Adrenal gland (tissue), 12 donors: Measurements from ENCODE around the gene TM4SF20. TPM values are rescaled to one million over a fixed set of nuclear protein-coding genes. Genes with fewer than 3 reads are reported as not detected.

Experiments used
- DNase-seq, 7 donors: peaks; one replicate each; pipeline ENCODE4 v3.0.0-alpha.2; 2019 to 2020
- H3K27ac ChIP-seq, 5 donors: fragments of 200-600 bp; sonication (generic) in 4 of 5; 1 replicate in 3 of 5; 2 replicates in 2 of 5; pipeline versions ENCODE4 v1.5.1 to v1.8.0; 2016 to 2020; ENCODE audit warnings: mild to moderate bottlenecking in 1 of 5
- H3K27me3 ChIP-seq: fragments of 200-600 bp; 2 replicates; pipeline ENCODE4 v1.8.0; 2021
- H3K36me3 ChIP-seq, 2 donors: fragments of 200-600 bp; replicated peaks in 1 of 2; 1 replicate in 1 of 2; 2 replicates in 1 of 2; pipeline versions ENCODE4 v1.5.1 to v1.8.0; 2018 to 2022
- H3K4me1 ChIP-seq, 2 donors: fragments of 200-600 bp; replicated peaks in 1 of 2; 1 replicate in 1 of 2; 2 replicates in 1 of 2; pipeline versions ENCODE4 v1.5.1 to v1.8.0; 2018 to 2021
- H3K4me3 ChIP-seq, 4 donors: fragments of 200-600 bp; sonication (generic) in 3 of 4; one replicate each; pipeline ENCODE4 v1.5.1; 2016 to 2018
- H3K9me3 ChIP-seq, 3 donors: fragments of 200-600 bp; sonication (generic) in 1 of 3; replicated peaks in 1 of 3; 1 replicate in 2 of 3; 2 replicates in 1 of 3; pipeline versions ENCODE4 v1.5.1 to v1.8.0; 2016 to 2021
- CTCF ChIP-seq, 6 experiments: fragments of 450-650 bp in 4 of 6; fragments of 200-600 bp in 2 of 6; sonication (generic) in 1 of 6; IDR thresholded peaks; 1 replicate in 5 of 6; 2 replicates in 1 of 6; pipeline versions ENCODE4 v1.5.1 to v1.8.0; 2016 to 2021; ENCODE audit warnings: antibody characterized with exemption in 6 of 6, mild to moderate bottlenecking in 2 of 6, moderate library complexity in 1 of 6
- POLR2A ChIP-seq, 2 donors: fragments of 450-650 bp; IDR thresholded peaks; one replicate each; pipeline ENCODE4 v1.6.1; 2017; ENCODE audit warnings: antibody characterized with exemption in 2 of 2, mild to moderate bottlenecking in 2 of 2, moderate library complexity in 1 of 2
- WGBS, 4 donors: extraction: QIAGEN DNeasy Blood & Tissue Kit in 2 of 4; methylation state at CpG; one replicate each; pipeline versions ENCODE4 v1.1.5 to v1.1.7; 2013 to 2017; 5-methylcytosine and 5-hydroxymethylcytosine counted together
- intact Hi-C, 2 donors: fragments of 100-400 bp; cut with DNase I; formaldehyde crosslinking; loops; one replicate each; pipeline versions ENCODE4 v1.14.1 to v1.15.0; 2022 to 2023
- polyA plus RNA-seq, 3 donors: library from polyadenylated mRNA; stranded (reverse); fragments of 200-250 nt in 2 of 3; fragments of 350-450 nt in 1 of 3; fragmentation: Illumina TruSeq in 1 of 3; extraction: RNeasy Lipid Tissue Mini Kit (QIAGEN cat#74804) in 1 of 3; gene quantifications; one replicate each; pipeline ENCODE4 v1.2.3, GENCODE V29; 2013 to 2014
- total RNA-seq, 9 donors: library from RNA; depleted of rRNA in 4 of 9; stranded (reverse); fragments of >200 nt in 4 of 9; fragments of 120-200 nt in 1 of 9; fragmentation: NEBNext Ultra II Directional in 1 of 9; extraction: Animal tissue kit (Norgen Biotek cat#: 25700) in 1 of 9; gene quantifications; one replicate each; pipeline versions ENCODE4 v1.1.0 to v1.2.4, GENCODE V29; 2013 to 2023
- donor health status: healthy with polysubstance abuse.
- donor health status: Bipolar disorder and iron deficiency.
- donor health status: DM: yes; HTN: yes; CAD: no.
- donor health status: DM: no; HTN: no; CAD: no.
- donor health status: DM: no; HTN: no; CAD: no.
- donor health status: DM: yes; HTN: yes; CAD: no.

The TM4SF20 gene
- total and polyA plus RNA-seq, 12 donors, result 0.14 TPM; not detected in 11

DNA sequence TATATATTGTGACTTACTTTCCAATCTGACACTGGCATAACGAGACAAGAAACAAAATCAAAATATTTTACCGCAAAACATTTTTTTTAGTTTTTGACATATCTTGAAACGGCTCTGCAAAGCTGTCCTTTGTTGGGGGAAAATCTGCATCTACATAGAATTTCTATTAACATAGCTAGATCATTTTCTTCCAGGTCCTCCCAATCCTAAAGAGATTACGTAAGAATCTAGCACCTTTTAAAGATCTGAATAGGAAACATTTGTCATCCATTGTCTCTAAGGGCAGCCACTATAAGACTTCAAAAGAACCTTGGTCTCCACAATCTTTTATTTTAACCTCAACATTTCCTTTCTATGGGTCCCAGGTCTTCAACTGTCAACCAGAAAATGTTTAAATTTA lies 55.3 kb downstream of the TM4SF20 start:
- WGBS, 4 donors, result 95 to 99% (median 98%) methylated on average over 4 of the region's 4 CpGs
- Histone ChIP-seq H3K4me1 (peaks cover 0 to 23% of the 10 kb centered on the region in 2 donors), H3K9me3 (no peaks in the 10 kb centered on the region), H3K4me3 (no peak overlapping the region), H3K27me3 (no peaks in the 10 kb centered on the region), H3K36me3 (no peaks in the 10 kb centered on the region), H3K27ac (no peak overlapping the region)
- no peak for TF ChIP-seq CTCF (IDR thresholded peaks at IDR 0.05)
- TF ChIP-seq POLR2A (IDR thresholded peaks at IDR 0.05), result no peak
- intact Hi-C loops, result no loop called here
- DNase-seq, result no peak

- WGBS, 4 donors, result 83 to 96% (median 90%) methylated on average over 5 of the region's 5 CpGs
- H3K4me3 ChIP-seq, result no peak overlapping the region
- H3K27ac ChIP-seq, result no peak overlapping the region
- no peaks in the 10 kb centered on the region for H3K27me3 ChIP-seq
- H3K4me1 ChIP-seq, result peaks cover 0 to 20% of the 10 kb centered on the region in 2 donors
- no peak for DNase-seq
- no peaks in the 10 kb centered on the region for H3K9me3 ChIP-seq
- H3K36me3 ChIP-seq, result no peaks in the 10 kb centered on the region
- TF ChIP-seq CTCF (IDR thresholded peaks at IDR 0.05), result no peak
- TF ChIP-seq POLR2A (IDR thresholded peaks at IDR 0.05), result no peak
- intact Hi-C loops, result no loop called here
Observed at GRCh38 chr2:227322530-227323205, 56.4 kb downstream of the TM4SF20 start.

DNA sequence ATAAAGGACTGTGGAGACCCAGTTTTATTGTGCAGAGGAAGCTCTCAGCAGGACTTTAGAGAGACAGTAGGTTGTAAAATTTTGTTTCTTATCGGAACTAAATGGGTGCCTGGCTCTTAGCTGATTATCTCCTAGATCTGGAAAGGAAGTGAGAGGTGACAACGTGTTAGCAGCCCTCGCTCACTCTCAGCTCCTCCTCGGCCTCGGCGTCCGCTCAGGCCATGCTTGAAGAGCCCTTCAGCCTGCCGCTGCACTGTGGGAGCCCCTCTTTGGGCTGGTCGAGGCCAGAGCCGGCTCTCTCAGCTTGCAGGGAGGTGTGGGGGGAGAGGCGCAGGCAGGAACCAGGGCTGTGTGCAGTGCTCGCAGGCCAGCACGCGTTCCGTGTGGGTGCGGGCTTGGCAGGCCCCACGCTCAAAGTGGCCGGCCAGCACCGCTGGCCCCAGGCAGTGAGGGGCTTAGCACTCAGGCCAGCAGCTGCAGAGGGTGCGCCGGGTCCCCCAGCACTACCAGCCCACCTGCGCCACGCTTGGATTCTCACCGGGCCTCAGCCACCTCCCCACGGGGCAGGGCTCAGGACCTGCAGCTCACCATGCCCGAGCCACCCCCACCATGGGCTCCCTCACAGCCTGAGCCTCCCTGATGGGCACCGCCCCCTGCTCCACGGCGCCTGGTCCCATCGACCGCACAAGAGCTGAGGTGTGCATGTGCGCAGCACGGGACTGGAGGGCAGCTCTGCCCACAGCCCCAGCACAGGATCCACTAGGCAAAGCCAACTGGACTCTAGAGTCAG lies 58.6 kb downstream of the TM4SF20 start:
- no peak for DNase-seq
- Histone ChIP-seq H3K4me3 (no peak overlapping the region), H3K4me1 (peaks cover 0 to 4% of the 10 kb centered on the region in 2 donors), H3K27ac (no peak overlapping the region), H3K36me3 (no peaks in the 10 kb centered on the region), H3K27me3 (no peaks in the 10 kb centered on the region), H3K9me3 (no peaks in the 10 kb centered on the region)
- intact Hi-C loops, result no loop called here
- 92 to 93% (median 93%) methylated on average over 14 to 33 of the region's 33 CpGs for WGBS, 4 donors
- TF ChIP-seq POLR2A (IDR thresholded peaks at IDR 0.05), result no peak
- TF ChIP-seq CTCF (IDR thresholded peaks at IDR 0.05), result no peak

DNA sequence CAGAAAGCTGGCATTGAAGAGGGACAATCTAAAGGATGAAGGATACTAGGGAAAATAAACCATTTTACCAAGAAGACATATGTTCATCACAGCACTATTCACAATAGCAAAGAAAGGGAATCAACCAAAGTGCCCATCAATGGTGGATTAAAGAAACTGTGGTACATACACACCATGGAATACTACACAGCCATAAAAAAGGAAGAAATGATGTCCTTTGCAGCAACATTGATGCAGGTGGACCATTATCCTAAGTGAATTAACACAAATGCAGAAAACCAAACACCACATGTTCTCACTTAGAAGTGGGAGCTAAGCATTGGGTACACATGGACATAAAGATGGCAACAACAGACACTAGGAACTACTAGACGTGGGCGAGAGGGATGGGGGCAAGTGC lies 61.3 kb downstream of the TM4SF20 start:
- intact Hi-C loops, result no loop called here
- TF ChIP-seq POLR2A (IDR thresholded peaks at IDR 0.05), result no peak
- TF ChIP-seq CTCF (IDR thresholded peaks at IDR 0.05), result no peak
- H3K4me1 ChIP-seq, result no peaks in the 10 kb centered on the region
- H3K27me3 ChIP-seq, result no peaks in the 10 kb centered on the region
- H3K9me3 ChIP-seq, result no peaks in the 10 kb centered on the region
- 83 to 95% (median 92%) methylated on average over 2 of the region's 2 CpGs for WGBS, 4 donors
- no peak overlapping the region for H3K4me3 ChIP-seq
- no peaks in the 10 kb centered on the region for H3K36me3 ChIP-seq
- DNase-seq, result no peak
- no peak overlapping the region for H3K27ac ChIP-seq
